Stimulated activated CD4-positive, alpha-beta T cell treated with anti-CD3 and anti-CD28 coated beads, Interleukin-1b, Interleukin-23, amount 100 ng/mL, for 48 hours (primary cell): ENCODE data around the gene RNF217.
"Not testable (repeated sequence)": the region's sequence is repeated elsewhere in the genome, so short reads cannot be mapped to it uniquely, and the experiment has no call there.

Experiments
- DNase-seq: peaks from one replicate; pipeline ENCODE4 v3.0.0-alpha.2; 2020

Gene RNF217

GRCh38 chr6:125020385-125020784, 58.1 kb downstream of the RNF217 start:
- DNase-seq, result no peak

- DNase-seq, result no peak
These were observed 60.3 kb downstream of the RNF217 start for GRCh38 chr6:125022391-125022989.

GRCh38 chr6:125025164-125025854, 63.1 kb downstream of the RNF217 start:
- DNase-seq, result no peak

- DNase-seq, result no peak
These were observed 65.0 kb downstream of the RNF217 start for GRCh38 chr6:125027287-125027686.

- DNase-seq, result no peak
These were observed 68.7 kb downstream of the RNF217 start for GRCh38 chr6:125030969-125031368.

- no peak for DNase-seq
These were observed 69.1 kb downstream of the RNF217 start for GRCh38 chr6:125031385-125031784.

GRCh38 chr6:125034929-125035328, 72.7 kb downstream of the RNF217 start:
- DNase-seq, result not testable (repeated sequence)

- DNase-seq, result not testable (repeated sequence)
These were observed 74.2 kb downstream of the RNF217 start for GRCh38 chr6:125036486-125036885.

- no peak for DNase-seq
These were observed 75.6 kb downstream of the RNF217 start for GRCh38 chr6:125037827-125038226.

- DNase-seq, result no peak
These were observed 76.7 kb downstream of the RNF217 start for GRCh38 chr6:125038925-125039324.

- no peak for DNase-seq
These were observed 79.7 kb downstream of the RNF217 start for GRCh38 chr6:125041740-125042459.

GRCh38 chr6:125044066-125044465, 81.8 kb downstream of the RNF217 start:
- no peak for DNase-seq

GRCh38 chr6:125044667-125045066, 82.4 kb downstream of the RNF217 start:
- DNase-seq, result no peak

GRCh38 chr6:125046107-125046925, 84.1 kb downstream of the RNF217 start:
- no peak for DNase-seq

GRCh38 chr6:125048274-125048673, 86.0 kb downstream of the RNF217 start:
- no peak for DNase-seq

- DNase-seq, result no peak
These were observed 88.6 kb downstream of the RNF217 start for GRCh38 chr6:125050663-125051318.

GRCh38 chr6:125053809-125054208, 91.6 kb downstream of the RNF217 start:
- no peak for DNase-seq

GRCh38 chr6:125054331-125054730, 92.1 kb downstream of the RNF217 start:
- no peak for DNase-seq

- no peak for DNase-seq
These were observed 95.4 kb downstream of the RNF217 start for GRCh38 chr6:125057392-125058246.

- no peak for DNase-seq
These were observed 96.3 kb downstream of the RNF217 start for GRCh38 chr6:125058546-125058945.

GRCh38 chr6:125063307-125063706, 101.1 kb downstream of the RNF217 start:
- no peak for DNase-seq

- no peak for DNase-seq
These were observed 103.9 kb downstream of the RNF217 start for GRCh38 chr6:125066140-125066539.
